ENCODE results near the gene TTLL7.

Gene TTLL7

GRCh38 chr1:83998498-83999315 is at the start of gene TTLL7:
TTLL7 (minus strand) TSS chr1:83999132; CDS start chr1:83952211, 46,921 bp downstream.
- peak; percentile 34 for DNase-seq (ENCODE audit: low read depth)

GRCh38 chr1:84042461-84042860 is 43.5 kb upstream of the TTLL7 start:
- DNase-seq (ENCODE audit: low read depth): no peak

GRCh38 chr1:84037758-84038611 is 39.1 kb upstream of the TTLL7 start:
- DNase-seq (ENCODE audit: low read depth): no peak

- no peak for DNase-seq (ENCODE audit: low read depth)
Observed at GRCh38 chr1:84031802-84032327, 32.9 kb upstream of the TTLL7 start.

GRCh38 chr1:84027368-84027767 is 28.4 kb upstream of the TTLL7 start:
- no peak for DNase-seq (ENCODE audit: low read depth)

GRCh38 chr1:84025966-84026365 is 27.0 kb upstream of the TTLL7 start:
- DNase-seq (ENCODE audit: low read depth): no peak

GRCh38 chr1:84021822-84022221 is 22.9 kb upstream of the TTLL7 start:
- no peak for DNase-seq (ENCODE audit: low read depth)

- DNase-seq (ENCODE audit: low read depth): no peak
Observed at GRCh38 chr1:84020151-84020550, 21.2 kb upstream of the TTLL7 start.

- DNase-seq (ENCODE audit: low read depth): no peak
Observed at GRCh38 chr1:84019217-84019616, 20.3 kb upstream of the TTLL7 start.

- no peak for DNase-seq (ENCODE audit: low read depth)
Observed at GRCh38 chr1:84013708-84014107, 14.8 kb upstream of the TTLL7 start.

GRCh38 chr1:84012018-84012417 is 13.1 kb upstream of the TTLL7 start:
- DNase-seq (ENCODE audit: low read depth): no peak

GRCh38 chr1:84010136-84010535 is 11.2 kb upstream of the TTLL7 start:
- no peak for DNase-seq (ENCODE audit: low read depth)

- no peak for DNase-seq (ENCODE audit: low read depth)
Observed at GRCh38 chr1:84008631-84009030, 9.7 kb upstream of the TTLL7 start.

- no peak for DNase-seq (ENCODE audit: low read depth)
Observed at GRCh38 chr1:84006591-84006990, 7.7 kb upstream of the TTLL7 start.

- no peak for DNase-seq (ENCODE audit: low read depth)
Observed at GRCh38 chr1:84001501-84001900, 2.6 kb upstream of the TTLL7 start.

- no peak for DNase-seq (ENCODE audit: low read depth)
Observed at GRCh38 chr1:84000954-84001495, 2.1 kb upstream of the TTLL7 start.

- DNase-seq (ENCODE audit: low read depth): no peak
Observed at GRCh38 chr1:84000196-84000885, 1.4 kb upstream of the TTLL7 start.

GRCh38 chr1:83999316-83999819 is 436 bp upstream of the TTLL7 start:
- no peak for DNase-seq (ENCODE audit: low read depth)

- DNase-seq (ENCODE audit: low read depth): no peak
Observed at GRCh38 chr1:83998205-83998497, 781 bp downstream of the TTLL7 start.

- no peak for DNase-seq (ENCODE audit: low read depth)
Observed at GRCh38 chr1:83997631-83998030, 1.3 kb downstream of the TTLL7 start.

- no peak for DNase-seq (ENCODE audit: low read depth)
Observed at GRCh38 chr1:83996621-83997020, 2.3 kb downstream of the TTLL7 start.

- no peak for DNase-seq (ENCODE audit: low read depth)
Observed at GRCh38 chr1:83996191-83996590, 2.7 kb downstream of the TTLL7 start.
